ENCODE data around the gene PARP3.

PARP3 gene

DNA sequence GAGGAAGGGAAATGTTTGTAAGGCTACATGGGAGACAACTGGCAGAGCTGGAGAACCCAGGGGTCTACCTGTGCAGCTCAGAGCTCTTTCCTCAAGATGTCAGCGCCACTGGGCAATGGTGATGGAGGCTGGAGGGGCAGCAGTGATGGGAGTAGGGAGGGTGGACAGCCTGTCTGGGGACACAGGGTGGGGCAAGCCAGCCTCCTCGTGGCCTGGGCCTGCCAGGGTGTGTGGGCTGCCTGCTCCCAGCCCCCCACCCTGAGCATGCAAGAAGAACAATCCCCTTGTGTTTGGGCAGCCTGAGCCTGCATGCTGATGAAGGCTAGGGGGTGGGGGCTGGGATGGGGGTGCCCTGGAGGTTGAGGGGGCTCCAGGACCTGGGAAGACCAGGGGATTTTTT is 23.9 kb downstream of the PARP3 start:
- no peak for DNase-seq (ENCODE audit: low spot score)

DNA sequence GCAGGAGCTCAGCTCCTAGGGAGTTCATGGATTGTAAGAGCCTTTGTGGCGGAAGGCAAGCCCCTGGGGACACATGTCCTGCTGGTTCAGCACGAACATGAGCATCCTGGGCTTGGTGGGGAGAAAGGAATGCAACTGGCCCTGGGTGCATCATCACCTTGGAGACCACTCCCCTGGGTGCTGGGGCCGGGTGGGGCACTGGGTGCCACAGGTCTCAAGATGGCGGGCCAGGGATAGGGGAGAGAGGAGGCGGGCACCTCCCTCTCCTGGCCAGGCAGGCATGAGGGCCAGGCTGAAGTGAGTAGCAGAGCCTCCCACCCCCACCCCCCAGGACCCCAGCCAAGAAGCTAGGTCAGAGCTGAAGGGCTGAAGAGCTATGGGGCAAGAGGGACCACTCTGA is 24.3 kb downstream of the PARP3 start:
- no peak for DNase-seq (ENCODE audit: low spot score)

DNA sequence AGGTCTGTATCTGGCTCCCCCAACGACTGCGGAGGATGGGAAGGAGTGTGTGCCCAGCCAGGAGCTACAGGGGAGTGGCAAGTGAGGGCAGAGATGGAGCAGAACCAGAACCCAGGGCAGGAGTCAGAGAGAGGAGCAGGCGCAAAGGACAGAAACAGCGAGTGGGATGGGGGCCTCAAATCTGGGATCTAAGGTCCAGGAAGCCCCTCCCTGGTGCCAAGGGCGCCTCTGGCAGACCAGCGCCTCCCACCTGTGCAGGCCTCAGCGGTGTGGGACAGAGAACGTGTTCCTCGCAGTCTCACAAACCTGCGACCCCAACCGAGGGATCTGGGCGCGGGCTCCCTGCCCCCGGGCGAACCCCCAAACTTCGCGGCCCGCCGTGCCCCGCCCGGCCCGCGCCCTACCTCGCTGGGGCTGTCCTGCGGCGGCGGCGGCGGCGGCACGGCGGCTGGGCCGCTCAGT is 24.8 kb downstream of the PARP3 start:
- DNase-seq (ENCODE audit: low spot score), result no peak

DNA sequence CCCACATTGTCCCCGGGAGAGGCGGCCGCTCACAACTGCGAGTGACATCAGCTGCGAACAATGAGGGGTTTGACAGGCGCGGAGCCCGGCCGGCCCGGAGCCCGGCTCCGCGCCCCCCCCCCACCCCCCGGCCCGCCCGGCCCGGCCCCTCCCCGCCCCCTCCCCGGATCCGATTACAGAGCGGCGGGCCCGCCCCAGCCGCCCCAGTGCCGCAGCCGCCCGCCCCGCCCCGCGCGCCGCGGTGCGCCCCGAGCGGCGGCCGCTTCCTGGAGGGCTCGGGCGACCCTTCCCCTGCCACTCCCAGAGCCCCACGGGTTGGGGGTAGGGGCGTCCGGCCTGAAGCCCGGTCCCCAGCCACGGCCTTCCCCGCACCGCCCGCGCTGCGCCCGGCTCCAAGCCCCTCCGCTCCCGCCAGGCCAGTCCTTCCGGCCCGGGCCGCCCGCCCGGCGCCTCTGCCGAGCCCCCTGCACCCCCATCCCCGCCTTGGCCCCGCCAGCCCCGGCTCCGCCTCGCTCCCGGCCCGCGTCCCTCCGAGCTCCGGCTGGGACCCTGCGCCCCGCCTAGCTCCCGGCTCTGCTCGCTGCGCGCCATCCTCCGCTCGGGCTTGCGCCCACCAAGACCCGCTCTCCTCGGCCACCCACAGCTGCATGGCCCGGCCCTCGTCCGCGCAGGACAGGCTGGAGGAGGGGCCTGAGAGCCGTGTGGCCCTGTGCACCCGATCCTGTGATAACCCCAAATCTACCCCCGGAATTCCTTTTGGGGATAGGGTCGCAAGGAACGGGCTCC is 25.4 kb downstream of the PARP3 start, which contains the start of gene PCBP4:
Gene PCBP4 (minus strand): TSS at position 71 of the 786 bp plus-strand sequence. CDS start 6,214 bp downstream, outside the sequence.
- DNase-seq (ENCODE audit: low spot score), result no peak

DNA sequence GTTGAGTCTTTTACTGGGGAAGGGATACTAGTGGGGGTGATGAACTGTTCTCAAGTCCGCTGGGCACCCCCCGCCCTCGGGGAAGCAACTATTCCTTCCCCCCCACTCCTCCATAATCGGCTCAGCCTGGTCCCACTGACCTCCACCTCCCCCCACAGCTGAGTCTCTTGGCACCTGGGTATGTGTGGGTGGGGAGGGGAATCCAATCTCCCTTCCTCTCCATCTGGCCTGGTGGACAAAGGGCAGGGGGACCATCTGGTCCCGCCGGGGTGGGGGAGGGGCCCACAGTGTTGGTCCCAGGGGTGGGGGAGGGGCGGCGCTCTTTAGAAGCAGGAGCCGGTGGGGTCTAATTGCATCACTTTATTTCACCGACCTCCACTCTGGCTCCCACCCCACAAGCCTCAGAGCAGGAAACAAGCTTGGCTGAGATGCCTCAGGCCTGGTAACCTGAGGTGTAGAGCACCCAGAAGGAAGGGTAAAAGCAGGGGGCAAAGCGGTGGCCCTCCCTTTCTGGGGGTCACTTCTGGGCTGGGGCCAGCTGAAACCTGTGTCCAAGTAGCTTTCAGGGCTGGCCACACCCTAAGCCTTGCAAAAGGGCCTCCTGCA is 26.1 kb downstream of the PARP3 start:
- peak; percentile 84 for DNase-seq (ENCODE audit: low spot score)

DNA sequence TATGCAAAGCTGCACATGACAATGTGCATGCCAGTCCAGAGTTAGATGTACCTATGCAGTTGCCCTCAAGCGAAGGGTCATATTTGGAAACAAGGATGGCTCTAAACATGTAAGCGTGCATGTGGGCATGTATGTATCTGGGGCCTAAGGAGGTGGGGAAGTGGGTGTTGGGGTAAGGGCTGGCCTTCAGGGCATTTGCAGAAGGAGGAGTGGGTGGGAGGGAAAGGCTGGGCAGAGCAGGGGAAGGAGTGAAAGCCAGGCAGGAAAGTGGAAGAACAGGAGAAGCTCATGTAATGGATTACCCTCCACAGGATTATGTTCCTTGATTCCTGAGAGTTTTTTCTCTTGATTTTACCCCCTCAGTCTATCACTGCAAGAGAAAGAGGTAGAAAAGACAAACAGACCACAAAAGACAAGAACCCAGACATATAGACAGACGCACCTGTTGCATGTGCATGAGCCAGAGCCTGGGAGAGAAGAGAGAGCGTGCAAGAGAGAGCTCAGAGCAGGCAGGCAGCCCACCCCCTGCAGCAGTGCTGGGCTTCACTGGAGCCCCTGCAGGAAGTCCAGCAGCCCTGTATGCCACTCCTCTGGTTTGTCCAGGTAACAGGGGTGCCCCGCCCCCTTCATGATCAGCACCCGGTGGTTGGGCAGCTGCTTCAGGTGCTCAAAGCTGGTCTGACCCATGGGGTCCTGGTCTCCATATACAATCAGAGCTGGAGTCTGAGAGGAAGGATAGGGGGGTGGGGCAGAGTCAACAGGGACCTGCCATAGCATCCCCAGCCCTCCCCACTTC is 26.9 kb downstream of the PARP3 start:
- DNase-seq (ENCODE audit: low spot score), result peak; percentile 27

DNA sequence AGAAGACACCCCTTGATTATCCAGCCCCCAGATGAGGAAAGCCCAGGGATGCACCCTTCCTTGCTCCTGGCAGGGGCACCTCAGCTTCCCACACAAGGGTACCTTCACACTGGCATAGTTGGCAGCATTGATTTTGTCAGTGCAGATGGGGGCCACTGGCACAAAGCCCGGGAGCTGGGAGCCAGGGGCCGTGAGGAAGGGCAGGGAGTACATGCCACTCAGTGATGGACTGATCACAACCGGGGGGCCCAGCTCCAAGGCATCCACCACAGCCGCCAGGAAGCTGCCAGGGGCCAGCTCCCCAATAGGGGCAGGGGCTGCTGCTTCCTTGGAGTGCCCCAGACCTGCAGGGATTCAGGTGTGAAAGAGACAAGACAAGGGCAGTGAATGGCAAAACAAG is 27.7 kb downstream of the PARP3 start:
- no peak for DNase-seq (ENCODE audit: low spot score)

DNA sequence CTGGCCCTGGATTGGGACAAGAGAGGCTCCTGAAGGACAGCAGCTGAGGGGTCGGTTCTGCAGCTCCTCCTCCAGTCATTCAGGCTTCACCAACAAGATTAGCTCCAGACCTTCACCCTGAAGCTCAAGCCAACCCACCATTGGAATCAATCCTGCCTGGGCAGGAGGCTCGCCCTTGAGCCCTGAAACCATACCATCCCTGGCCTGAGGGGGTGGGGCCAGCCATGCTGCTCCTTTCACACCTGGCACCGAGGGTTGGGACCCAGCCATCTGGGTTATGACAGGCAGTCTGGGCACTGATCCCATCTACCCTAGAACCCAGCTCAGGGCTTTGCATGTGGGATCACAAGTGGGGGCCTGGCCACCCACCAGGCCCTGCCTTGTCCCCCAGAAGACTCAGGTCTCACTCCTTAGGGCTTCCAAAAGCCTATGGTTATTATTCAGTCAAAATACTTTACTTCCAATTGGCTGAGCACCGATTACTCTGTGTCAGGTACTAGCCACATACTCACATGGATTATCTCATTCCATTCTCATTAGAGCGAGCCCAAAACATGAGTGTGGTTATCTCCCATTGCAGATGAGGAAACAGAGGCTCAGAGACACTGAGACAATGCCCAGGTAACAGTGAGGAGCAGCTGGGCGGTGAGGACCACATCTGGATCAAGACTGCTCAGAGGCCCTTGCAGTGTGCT is 28.6 kb downstream of the PARP3 start:
- DNase-seq (ENCODE audit: low spot score), result no peak

DNA sequence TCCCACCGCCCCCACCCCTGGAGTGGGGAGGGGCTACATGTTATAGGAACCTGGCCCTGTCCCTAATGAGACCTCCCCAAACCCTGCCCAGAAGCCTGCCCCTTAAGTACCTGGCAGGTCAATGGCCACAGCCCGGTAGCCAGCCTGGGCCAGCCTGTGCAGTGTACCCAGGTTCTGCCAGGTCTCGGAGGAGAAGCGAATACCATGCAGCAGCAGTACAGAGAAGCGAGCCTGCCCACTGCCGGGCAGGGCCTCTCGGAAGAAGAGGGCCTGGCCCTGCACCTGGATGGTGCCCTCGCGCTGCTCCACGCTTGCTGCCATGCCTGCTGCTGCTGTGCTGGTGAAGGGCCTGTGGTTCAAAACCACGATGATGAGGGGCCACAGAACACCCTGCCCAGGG is 29.2 kb downstream of the PARP3 start:
- no peak for DNase-seq (ENCODE audit: low spot score)

DNA sequence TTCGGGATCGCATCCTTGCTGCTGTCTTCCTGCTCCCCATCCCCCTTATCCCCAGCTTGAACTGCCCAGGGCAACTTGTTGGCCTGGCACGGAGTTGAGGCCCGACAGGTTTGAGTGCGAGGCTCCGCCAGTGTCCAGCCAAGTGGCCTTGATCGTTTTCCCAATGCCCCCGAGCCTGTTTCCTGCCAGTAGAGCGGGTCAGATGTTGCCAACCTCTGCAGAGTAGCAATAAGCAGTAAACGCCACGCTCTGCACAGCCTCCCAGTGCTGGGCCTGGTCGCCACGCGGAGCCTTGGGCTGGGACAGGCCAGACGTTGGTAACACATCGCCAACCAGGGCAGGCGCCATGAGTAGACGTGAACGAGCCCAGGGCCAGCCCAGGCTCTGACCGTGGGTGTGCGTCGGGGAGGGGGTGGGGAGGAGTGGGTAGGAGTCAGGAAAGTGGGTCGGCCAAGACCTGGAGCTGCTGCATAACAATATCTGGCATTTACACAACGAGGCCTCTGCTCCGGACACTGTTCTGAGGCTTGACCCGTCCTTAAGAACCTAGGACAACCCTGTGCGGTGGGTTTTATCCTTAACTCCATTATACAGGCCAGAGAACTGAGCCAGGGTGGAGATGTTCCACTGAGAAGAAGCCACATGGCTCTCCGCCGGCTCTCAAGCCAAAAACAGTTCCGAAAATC is 32.3 kb downstream of the PARP3 start:
- DNase-seq (ENCODE audit: low spot score), result peak; percentile 35

DNA sequence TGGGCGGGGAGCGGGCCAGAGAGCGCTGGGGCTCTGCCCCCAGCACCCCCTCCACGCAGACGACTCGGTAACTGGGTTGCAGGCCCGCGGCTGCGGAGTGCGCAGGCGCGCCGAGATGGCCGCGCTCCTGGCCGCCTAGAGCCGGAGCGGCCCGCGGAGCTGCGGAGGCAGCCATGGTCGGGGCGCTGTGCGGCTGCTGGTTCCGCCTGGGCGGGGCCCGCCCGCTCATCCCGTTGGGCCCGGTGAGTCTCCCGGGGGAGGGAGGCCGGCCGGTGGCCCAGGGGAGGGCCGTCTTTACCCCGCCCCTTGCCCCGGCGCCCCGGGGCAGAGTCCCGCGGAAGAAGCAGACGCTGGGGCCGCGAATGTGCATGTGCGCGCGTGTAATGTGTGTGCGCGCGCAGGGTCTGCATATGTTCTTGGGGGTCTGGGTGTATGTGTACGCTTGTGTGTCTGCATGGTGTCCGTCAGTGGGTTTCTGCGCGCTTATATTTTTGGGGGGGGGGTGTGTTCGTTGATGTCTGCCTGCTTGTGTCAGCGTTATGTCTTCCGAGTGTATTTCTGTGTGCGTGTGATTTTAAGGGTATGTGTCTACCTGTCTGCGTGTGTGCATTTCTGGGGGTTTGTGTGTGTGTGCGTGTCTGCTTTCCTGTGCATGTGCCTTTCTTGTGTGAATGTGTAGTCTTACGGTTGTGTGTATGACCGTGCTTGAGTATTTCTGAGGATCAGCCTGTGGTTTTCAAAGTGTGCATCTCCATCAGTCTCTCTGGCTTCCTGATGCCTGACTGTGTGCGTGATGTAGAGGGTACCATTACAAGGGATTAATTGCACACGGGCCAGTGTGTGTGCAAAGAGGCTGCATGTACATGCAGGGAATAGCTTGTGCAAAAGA is 33.0 kb downstream of the PARP3 start, which contains the start of gene ABHD14A:
Gene ABHD14A (plus strand): TSS at position 102 of the 889 bp plus-strand sequence. CDS start 72 bp downstream, at position 174.
- peak; percentile 60 for DNase-seq (ENCODE audit: low spot score)

DNA sequence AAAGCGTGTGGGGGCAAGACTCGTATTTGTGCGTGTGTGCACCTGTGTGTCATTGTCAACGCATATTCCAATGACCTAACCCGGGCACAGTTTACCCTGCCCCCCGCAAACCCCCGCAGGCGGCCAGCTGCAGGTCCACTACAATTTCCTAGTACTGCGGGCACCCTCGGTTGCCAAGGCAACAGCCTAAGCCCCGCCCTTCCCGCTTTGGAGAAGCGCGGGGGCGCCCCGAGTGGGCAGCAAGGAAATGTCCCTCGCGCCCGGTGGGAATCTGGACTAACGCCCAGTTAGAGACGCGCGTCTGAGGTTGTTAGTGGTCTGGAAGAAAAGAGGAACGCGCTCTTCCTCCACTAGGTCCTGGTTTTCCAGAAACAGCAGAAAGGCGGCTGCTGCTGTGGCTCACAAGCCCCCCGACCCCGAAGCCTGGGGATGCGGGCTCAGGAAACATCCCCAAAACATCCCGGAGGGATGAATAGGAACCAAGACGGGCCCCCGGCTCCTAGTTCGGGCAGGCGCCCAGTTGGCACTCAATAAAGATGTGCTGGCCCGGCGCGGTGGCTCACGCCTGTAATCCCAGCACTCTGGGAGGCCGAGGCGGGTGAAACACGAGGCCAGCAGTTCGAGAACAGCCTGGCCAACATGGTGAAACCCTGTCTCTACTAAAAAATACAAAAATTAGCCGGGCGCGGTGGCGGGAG is 33.8 kb downstream of the PARP3 start:
- peak; percentile 77 for DNase-seq (ENCODE audit: low spot score)

DNA sequence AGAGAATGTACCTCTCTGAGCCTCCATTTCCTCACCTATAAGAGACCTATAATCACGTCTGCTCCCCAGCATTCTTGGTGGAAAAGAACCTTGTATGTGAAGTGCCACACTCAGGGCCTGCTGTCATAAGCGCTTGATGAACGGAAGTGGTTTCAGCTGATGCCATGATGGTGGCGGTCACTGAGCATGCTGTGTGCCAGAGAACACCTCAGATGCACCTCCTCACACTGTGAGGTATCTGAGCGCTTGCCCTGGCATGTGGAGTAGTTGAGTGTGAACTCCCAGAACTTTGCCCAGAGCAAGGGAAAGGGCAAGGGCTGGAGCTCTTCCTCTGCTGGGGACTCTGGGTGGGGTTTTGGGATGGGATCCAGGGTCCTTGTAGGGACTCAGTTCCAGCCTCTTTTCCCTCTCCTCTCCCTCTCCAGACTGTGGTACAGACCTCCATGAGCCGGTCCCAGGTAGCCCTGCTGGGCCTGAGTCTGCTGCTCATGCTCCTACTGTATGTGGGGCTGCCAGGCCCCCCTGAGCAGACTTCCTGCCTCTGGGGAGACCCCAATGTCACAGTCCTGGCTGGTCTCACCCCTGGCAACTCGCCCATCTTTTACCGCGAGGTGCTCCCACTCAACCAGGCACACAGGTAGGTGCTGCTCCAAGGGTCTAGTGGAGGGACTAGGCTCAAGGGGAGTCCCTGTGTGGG is 35.4 kb downstream of the PARP3 start:
- no peak for DNase-seq (ENCODE audit: low spot score)

DNA sequence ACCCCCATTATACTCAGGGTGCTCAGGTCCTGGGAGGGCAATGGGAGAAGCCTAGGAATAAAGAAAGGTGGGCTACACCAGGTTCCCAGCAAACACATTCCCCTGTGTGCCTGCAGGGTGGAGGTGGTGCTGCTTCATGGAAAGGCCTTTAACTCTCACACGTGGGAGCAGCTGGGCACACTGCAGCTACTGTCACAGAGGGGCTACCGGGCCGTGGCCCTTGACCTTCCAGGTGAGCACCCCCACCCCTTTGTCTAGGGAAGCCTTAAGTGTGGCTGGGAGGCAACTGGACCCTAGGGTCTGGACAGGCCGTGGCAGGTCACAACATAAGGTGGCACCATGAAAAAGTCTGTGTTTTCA is 36.0 kb downstream of the PARP3 start:
- DNase-seq (ENCODE audit: low spot score), result no peak

DNA sequence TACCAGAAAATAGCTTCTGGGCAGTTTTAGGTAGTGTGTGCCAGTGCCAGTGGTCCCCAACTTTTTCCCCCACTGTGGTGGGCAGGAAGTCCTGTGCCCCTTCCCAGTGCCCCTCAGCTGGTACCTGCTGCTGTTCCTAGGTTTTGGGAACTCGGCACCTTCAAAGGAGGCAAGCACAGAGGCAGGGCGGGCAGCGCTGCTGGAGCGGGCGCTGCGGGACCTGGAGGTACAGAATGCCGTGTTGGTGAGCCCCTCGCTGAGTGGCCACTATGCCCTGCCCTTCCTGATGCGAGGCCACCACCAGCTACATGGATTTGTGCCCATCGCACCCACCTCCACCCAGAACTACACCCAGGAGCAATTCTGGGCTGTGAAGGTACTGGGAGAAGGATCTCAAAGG is 38.1 kb downstream of the PARP3 start:
- no peak for DNase-seq (ENCODE audit: low spot score)

DNA sequence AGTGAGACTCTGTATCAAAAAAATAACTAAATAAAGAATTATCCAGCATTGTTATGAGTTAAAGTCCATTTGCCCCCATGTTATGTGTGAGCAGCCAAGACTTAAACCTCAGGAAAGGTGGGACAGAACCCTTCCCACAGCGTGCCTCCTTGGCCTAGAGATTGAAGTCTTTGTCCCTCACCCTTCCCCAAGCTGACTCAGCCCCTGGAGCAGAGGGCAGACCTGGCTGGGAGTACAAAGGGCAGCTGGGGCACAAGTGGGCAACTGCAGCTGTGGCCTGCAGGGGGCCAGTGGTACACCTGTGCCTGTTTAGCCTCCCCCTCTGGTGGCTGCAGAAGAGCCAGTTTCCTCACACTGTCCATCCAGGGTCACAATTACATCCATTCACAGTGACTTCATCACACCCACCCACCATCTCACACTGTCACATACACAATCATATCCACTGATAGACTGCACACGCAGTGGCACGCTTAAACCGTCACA is 40.2 kb downstream of the PARP3 start:
- DNase-seq (ENCODE audit: low spot score), result no peak

DNA sequence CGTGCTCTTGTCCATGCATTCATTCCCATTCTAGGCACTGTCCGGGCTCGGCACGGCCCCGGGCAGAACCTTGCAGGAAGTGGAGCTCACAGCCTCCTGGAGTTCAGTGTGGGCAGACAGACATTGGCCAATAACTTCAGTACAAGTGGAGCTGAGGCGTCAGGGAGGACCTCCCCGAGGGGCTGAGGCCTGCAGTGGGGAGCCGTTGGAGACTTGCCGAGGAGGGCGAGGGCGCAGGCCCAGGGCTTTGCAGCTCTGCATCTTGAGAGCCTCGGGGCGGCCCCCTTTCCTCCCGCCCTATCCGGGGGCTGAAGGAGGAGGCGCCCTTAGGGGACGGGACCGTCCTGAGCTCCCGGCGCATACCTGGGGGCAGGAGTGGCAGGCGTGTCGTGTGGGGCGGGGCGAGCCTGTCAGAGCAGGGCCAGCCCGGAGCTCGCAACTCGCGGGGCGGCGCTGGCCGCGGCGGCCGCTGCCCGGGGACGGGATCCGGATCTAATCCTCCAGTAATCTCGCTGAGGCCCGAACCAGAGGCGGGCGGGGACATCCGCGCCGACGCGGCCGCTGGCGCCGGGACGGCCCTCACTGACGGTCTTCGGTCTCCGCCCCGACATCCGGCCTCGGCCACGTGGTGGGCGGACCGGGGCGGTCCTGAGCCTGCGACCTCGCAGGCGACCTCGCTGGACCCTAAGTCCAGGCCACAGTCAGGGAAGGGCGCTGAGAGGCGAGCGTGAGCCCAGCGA is 40.8 kb downstream of the PARP3 start, which contains the start of gene ACY1:
Gene ACY1 (plus strand): TSS at position 698 of the 740 bp plus-strand sequence. CDS start 530 bp downstream, outside the sequence.
- peak; percentile 74 for DNase-seq (ENCODE audit: low spot score)

All from SK-N-DZ (cell line).